Osteocyte (in vitro differentiated cells): ENCODE results near the gene KLHL1. TPM values are rescaled to one million over a fixed set of nuclear protein-coding genes. Genes with fewer than 3 reads are reported as not detected.

Source experiments
- DNase-seq: peaks from one replicate; pipeline ENCODE4 v3.0.0; 2021; ENCODE audit warnings: mixed read lengths; ENCODE audit not compliant: unreplicated experiment; ENCODE audit errors: extremely low spot score
- H3K27ac Mint-ChIP-seq: one replicate; pipeline ENCODE4 v1.8.0; 2021; ENCODE audit warnings: mild to moderate bottlenecking, mixed read lengths; ENCODE audit not compliant: unreplicated experiment
- H3K27me3 Mint-ChIP-seq: one replicate; pipeline ENCODE4 v1.8.0; 2021; ENCODE audit warnings: mixed read lengths; ENCODE audit not compliant: unreplicated experiment
- H3K36me3 Mint-ChIP-seq: one replicate; pipeline ENCODE4 v1.8.0; 2021; ENCODE audit warnings: mixed read lengths; ENCODE audit not compliant: unreplicated experiment
- H3K4me1 Mint-ChIP-seq: one replicate; pipeline ENCODE4 v1.8.0; 2021; ENCODE audit warnings: mixed read lengths; ENCODE audit not compliant: unreplicated experiment
- H3K4me3 Mint-ChIP-seq: one replicate; pipeline ENCODE4 v1.8.0; 2021; ENCODE audit warnings: mild to moderate bottlenecking, moderate library complexity, mixed read lengths; ENCODE audit not compliant: unreplicated experiment
- H3K9me3 Mint-ChIP-seq: one replicate; pipeline ENCODE4 v1.8.0; 2021; ENCODE audit warnings: mixed read lengths; ENCODE audit not compliant: unreplicated experiment
- CTCF ChIP-seq: fragments of 200-600 bp; sonication (generic); IDR thresholded peaks from 2 replicates; pipeline ENCODE4 v1.5.0; 2021; ENCODE audit warnings: antibody characterized with exemption, mild to moderate bottlenecking, moderate library complexity
- total RNA-seq: library from RNA; stranded (reverse); gene quantifications from 2 replicates; pipeline ENCODE4 v1.2.1, GENCODE V29; 2021

Gene KLHL1
- total RNA-seq, 1 donor from 2014 or later: not detected

GRCh38 chr13:69856331-69856730 is 251.9 kb downstream of the KLHL1 start:
- Mint-ChIP-seq H3K27me3 (peaks cover 2% of the 10 kb centered on the region), H3K9me3 (no peaks in the 10 kb centered on the region), H3K4me3 (no peak overlapping the region), H3K36me3 (no peaks in the 10 kb centered on the region), H3K4me1 (no peaks in the 10 kb centered on the region), H3K27ac (no peak overlapping the region)
- TF ChIP-seq CTCF: no peak
- DNase-seq: no peak

- H3K4me3 Mint-ChIP-seq: no peak overlapping the region
- TF ChIP-seq CTCF: no peak
- no peak overlapping the region for H3K27ac Mint-ChIP-seq
- no peaks in the 10 kb centered on the region for H3K4me1 Mint-ChIP-seq
- H3K36me3 Mint-ChIP-seq: no peaks in the 10 kb centered on the region
- H3K27me3 Mint-ChIP-seq: no peaks in the 10 kb centered on the region
- no peaks in the 10 kb centered on the region for H3K9me3 Mint-ChIP-seq
- no peak for DNase-seq
These were observed 279.7 kb downstream of the KLHL1 start for GRCh38 chr13:69828527-69828926.

GRCh38 chr13:69820180-69820579 is 288.1 kb downstream of the KLHL1 start:
- Mint-ChIP-seq H3K9me3 (no peaks in the 10 kb centered on the region), H3K27me3 (no peaks in the 10 kb centered on the region), H3K4me1 (no peaks in the 10 kb centered on the region), H3K4me3 (no peak overlapping the region), H3K27ac (no peak overlapping the region), H3K36me3 (no peaks in the 10 kb centered on the region)
- TF ChIP-seq CTCF: no peak
- no peak for DNase-seq

- Mint-ChIP-seq H3K27me3 (no peaks in the 10 kb centered on the region), H3K9me3 (peaks cover 11% of the 10 kb centered on the region), H3K36me3 (no peaks in the 10 kb centered on the region), H3K4me1 (no peaks in the 10 kb centered on the region), H3K27ac (no peak overlapping the region), H3K4me3 (no peak overlapping the region)
- TF ChIP-seq CTCF: no peak
- no peak for DNase-seq
These were observed 290.9 kb downstream of the KLHL1 start for GRCh38 chr13:69817333-69817869.

- H3K4me3 Mint-ChIP-seq: no peak overlapping the region
- no peaks in the 10 kb centered on the region for H3K27me3 Mint-ChIP-seq
- H3K36me3 Mint-ChIP-seq: no peaks in the 10 kb centered on the region
- no peaks in the 10 kb centered on the region for H3K4me1 Mint-ChIP-seq
- H3K27ac Mint-ChIP-seq: no peak overlapping the region
- H3K9me3 Mint-ChIP-seq: peaks cover 18% of the 10 kb centered on the region
- DNase-seq: no peak
- TF ChIP-seq CTCF: no peak
These were observed 299.1 kb downstream of the KLHL1 start for GRCh38 chr13:69809152-69809551.
